A549 (cell line): Measurements from ENCODE around the gene PHF20.

ENCODE experiments used
- CEBPB ChIP-seq, 2 experiments: fragments of >200 bp in 1 of 2; sonication (Bioruptor Twin) in 1 of 2; formaldehyde crosslinking in 1 of 2; IDR thresholded peaks; 2 replicates each; pipeline ENCODE4 v1.6.1; 2012 to 2016
- ESRRA ChIP-seq: fragments of 150-350 bp; IDR thresholded peaks from 2 replicates; pipeline ENCODE4 v1.6.1; 2014; ENCODE audit warnings: mild to moderate bottlenecking, low read length, borderline replicate concordance
- POLR2A ChIP-seq: IDR thresholded peaks from 2 replicates; pipeline ENCODE4 v1.6.1; 2012; ENCODE audit warnings: mild to moderate bottlenecking, low read length

GRCh38 chr20:35838205-35838604 is 66.4 kb downstream of the PHF20 start:
- TF ChIP-seq ESRRA (no peak), CEBPB (IDR thresholded peaks at IDR 0.05) (no peak), POLR2A (no peak)
